ENCODE measurements around the gene CPVL. TPM values are rescaled to one million over a fixed set of nuclear protein-coding genes. Genes with fewer than 3 reads are reported as not detected.

CPVL gene
- total RNA-seq, 1 donor from 2014 or later = 22.1 TPM

- Mint-ChIP-seq H3K9me3 (ENCODE audit: low read depth) (no peaks in the 10 kb centered on the region), H3K27me3 (no peaks in the 10 kb centered on the region), H3K4me1 (ENCODE audit: low read depth) (peaks cover 4% of the 10 kb centered on the region), H3K36me3 (ENCODE audit: insufficient read depth) (peaks cover 1% of the 10 kb centered on the region), H3K4me3 (ENCODE audit: low read depth) (no peak overlapping the region), H3K27ac (no peak overlapping the region)
- DNase-seq (ENCODE audit: low spot score, unreplicated experiment) = no peak
- TF ChIP-seq, protein P1, sequence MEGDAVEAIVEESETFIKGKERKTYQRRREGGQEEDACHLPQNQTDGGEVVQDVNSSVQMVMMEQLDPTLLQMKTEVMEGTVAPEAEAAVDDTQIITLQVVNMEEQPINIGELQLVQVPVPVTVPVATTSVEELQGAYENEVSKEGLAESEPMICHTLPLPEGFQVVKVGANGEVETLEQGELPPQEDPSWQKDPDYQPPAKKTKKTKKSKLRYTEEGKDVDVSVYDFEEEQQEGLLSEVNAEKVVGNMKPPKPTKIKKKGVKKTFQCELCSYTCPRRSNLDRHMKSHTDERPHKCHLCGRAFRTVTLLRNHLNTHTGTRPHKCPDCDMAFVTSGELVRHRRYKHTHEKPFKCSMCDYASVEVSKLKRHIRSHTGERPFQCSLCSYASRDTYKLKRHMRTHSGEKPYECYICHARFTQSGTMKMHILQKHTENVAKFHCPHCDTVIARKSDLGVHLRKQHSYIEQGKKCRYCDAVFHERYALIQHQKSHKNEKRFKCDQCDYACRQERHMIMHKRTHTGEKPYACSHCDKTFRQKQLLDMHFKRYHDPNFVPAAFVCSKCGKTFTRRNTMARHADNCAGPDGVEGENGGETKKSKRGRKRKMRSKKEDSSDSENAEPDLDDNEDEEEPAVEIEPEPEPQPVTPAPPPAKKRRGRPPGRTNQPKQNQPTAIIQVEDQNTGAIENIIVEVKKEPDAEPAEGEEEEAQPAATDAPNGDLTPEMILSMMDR (IDR thresholded peaks at IDR 0.05; ENCODE audit: unreplicated experiment) = no peak
Measured at GRCh38 chr7:29090151-29090805, 56.1 kb downstream of the CPVL start.

- TF ChIP-seq, protein P1 (IDR thresholded peaks at IDR 0.05; ENCODE audit: unreplicated experiment) = no peak
- Mint-ChIP-seq H3K9me3 (ENCODE audit: low read depth) (no peaks in the 10 kb centered on the region), H3K27ac (no peak overlapping the region), H3K36me3 (ENCODE audit: insufficient read depth) (no peaks in the 10 kb centered on the region), H3K4me3 (ENCODE audit: low read depth) (no peak overlapping the region), H3K27me3 (no peaks in the 10 kb centered on the region), H3K4me1 (ENCODE audit: low read depth) (peaks cover 4% of the 10 kb centered on the region)
- DNase-seq (ENCODE audit: low spot score, unreplicated experiment) = no peak
Measured at GRCh38 chr7:29087840-29088170, 58.5 kb downstream of the CPVL start.

DNA sequence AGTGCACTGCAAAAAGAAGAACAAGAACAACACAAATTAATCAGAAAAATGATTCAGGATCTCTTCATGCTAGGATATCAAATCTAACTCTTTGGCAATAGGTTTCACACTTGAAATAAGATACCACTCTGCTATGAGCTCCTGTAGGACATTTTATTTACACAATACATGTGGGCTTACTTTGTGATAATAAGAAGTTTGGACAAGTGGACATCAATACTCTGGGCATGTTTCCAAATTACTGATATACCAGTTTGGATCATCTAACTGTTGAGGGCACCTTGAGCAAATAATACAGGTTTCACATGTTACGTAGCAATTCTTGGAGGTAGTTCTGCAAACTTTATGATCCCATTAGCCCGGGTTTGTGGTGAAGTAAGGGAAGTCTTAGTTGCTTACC is 59.8 kb downstream of the CPVL start:
- no peak for DNase-seq (ENCODE audit: low spot score, unreplicated experiment)
- Mint-ChIP-seq H3K27ac (no peak overlapping the region), H3K4me3 (ENCODE audit: low read depth) (no peak overlapping the region), H3K36me3 (ENCODE audit: insufficient read depth) (no peaks in the 10 kb centered on the region), H3K9me3 (ENCODE audit: low read depth) (no peaks in the 10 kb centered on the region), H3K27me3 (no peaks in the 10 kb centered on the region), H3K4me1 (ENCODE audit: low read depth) (peaks cover 4% of the 10 kb centered on the region)
- TF ChIP-seq, protein P1 (IDR thresholded peaks at IDR 0.05; ENCODE audit: unreplicated experiment) = no peak

GRCh38 chr7:29084832-29085231 is 61.5 kb downstream of the CPVL start:
- TF ChIP-seq, protein P1 (IDR thresholded peaks at IDR 0.05; ENCODE audit: unreplicated experiment) = no peak
- Mint-ChIP-seq H3K36me3 (ENCODE audit: insufficient read depth) (no peaks in the 10 kb centered on the region), H3K9me3 (ENCODE audit: low read depth) (no peaks in the 10 kb centered on the region), H3K4me1 (ENCODE audit: low read depth) (peaks cover 2% of the 10 kb centered on the region), H3K4me3 (ENCODE audit: low read depth) (no peak overlapping the region), H3K27ac (no peak overlapping the region), H3K27me3 (no peaks in the 10 kb centered on the region)
- no peak for DNase-seq (ENCODE audit: low spot score, unreplicated experiment)

GRCh38 chr7:29080803-29081202 is 65.5 kb downstream of the CPVL start:
- Mint-ChIP-seq H3K27me3 (no peaks in the 10 kb centered on the region), H3K4me1 (ENCODE audit: low read depth) (peaks cover 4% of the 10 kb centered on the region), H3K4me3 (ENCODE audit: low read depth) (no peak overlapping the region), H3K9me3 (ENCODE audit: low read depth) (no peaks in the 10 kb centered on the region), H3K27ac (no peak overlapping the region), H3K36me3 (ENCODE audit: insufficient read depth) (no peaks in the 10 kb centered on the region)
- TF ChIP-seq, protein P1 (IDR thresholded peaks at IDR 0.05; ENCODE audit: unreplicated experiment) = no peak
- no peak for DNase-seq (ENCODE audit: low spot score, unreplicated experiment)

Data from progenitor cell of endocrine pancreas (in vitro differentiated cells).